Epithelial cell of esophagus (primary cell): ENCODE results near the gene ZNF12.
"Not testable (repeated sequence)": the region's sequence is repeated elsewhere in the genome, so short reads cannot be mapped to it uniquely, and the experiment has no call there.

Source experiments
- DNase-seq: peaks from one replicate; pipeline ENCODE4 v3.0.0; 2010; ENCODE audit warnings: low read depth
- H3K4me3 ChIP-seq: 2 replicates; pipeline ENCODE4 v1.5.1; 2011; ENCODE audit warnings: mild to moderate bottlenecking, low read length, control low read depth
- TF ChIP-seq, protein P1 (sequence below): IDR thresholded peaks from 2 replicates; pipeline ENCODE4 v1.5.1; 2011; ENCODE audit warnings: low read depth, mild to moderate bottlenecking, low read length, control low read depth, inconsistent platforms; ENCODE audit not compliant: insufficient read depth; ENCODE audit errors: missing control alignments

Gene ZNF12

DNA sequence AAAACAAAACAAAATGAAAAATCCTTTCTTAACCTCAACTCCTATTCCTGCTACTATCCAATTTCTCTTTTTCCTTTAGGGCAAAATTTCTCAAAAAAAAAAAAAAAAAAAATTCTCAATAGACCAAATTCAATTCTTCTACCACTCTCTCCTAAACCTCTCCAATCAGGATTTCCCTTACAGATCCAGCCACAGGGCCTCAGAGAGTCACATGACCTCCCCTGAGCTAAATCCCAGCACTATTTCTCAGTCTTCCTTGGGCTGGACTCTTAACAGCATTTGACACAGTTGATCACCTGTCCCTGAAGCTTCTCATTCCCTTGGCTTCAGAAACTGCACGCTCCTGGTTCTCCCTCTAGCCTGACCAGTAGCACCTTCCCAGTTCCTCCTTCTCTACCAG, 4.9 kb downstream of the ZNF12 start:
- no peak for DNase-seq
- TF ChIP-seq, protein P1, sequence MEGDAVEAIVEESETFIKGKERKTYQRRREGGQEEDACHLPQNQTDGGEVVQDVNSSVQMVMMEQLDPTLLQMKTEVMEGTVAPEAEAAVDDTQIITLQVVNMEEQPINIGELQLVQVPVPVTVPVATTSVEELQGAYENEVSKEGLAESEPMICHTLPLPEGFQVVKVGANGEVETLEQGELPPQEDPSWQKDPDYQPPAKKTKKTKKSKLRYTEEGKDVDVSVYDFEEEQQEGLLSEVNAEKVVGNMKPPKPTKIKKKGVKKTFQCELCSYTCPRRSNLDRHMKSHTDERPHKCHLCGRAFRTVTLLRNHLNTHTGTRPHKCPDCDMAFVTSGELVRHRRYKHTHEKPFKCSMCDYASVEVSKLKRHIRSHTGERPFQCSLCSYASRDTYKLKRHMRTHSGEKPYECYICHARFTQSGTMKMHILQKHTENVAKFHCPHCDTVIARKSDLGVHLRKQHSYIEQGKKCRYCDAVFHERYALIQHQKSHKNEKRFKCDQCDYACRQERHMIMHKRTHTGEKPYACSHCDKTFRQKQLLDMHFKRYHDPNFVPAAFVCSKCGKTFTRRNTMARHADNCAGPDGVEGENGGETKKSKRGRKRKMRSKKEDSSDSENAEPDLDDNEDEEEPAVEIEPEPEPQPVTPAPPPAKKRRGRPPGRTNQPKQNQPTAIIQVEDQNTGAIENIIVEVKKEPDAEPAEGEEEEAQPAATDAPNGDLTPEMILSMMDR, result no peak
- no peak overlapping the region for H3K4me3 ChIP-seq

DNA sequence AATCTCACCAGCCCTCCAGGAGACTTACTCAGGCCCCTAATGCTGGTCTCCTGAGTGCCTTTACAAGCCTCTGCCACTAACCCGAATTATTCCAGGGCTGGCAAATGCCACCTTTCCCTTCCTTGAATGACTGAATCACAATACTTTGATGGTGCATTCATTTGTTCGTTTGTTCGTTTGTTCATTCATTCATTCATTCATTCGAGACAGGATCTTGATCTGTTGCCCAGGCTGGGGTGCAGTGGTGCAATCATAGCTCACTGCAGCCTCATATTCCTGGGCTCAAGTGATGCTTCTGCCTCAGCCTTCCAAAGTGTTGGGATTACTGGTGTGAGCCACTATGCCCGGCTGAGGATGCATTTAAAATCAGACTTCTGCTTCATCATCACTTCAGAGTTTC, 6.0 kb downstream of the ZNF12 start:
- H3K4me3 ChIP-seq, result no peak overlapping the region
- DNase-seq, result no peak
- TF ChIP-seq, protein P1, result no peak

DNA sequence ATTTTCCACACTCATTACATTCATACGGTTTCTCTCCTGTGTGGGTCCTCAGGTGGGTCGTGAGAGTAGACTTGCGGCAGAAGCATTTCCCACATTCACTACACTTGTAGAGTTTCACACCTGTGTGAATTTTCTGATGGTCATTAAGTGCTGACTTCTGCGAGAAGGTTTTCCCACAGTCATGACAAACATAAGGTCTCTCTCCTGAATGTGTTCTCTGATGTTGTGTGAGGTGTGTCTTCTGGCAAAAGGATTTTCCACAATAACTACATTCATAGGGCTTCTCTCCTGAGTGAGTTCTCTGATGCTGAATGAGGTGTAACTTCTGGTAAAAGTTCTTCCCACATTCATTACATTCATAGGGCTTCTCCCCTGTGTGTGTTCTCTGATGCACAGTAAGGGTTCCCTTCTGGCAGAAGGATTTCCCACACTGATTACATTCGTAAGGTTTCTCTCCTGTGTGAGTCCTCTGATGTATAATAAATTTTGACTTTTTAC, 15.1 kb downstream of the ZNF12 start:
- no peak overlapping the region for H3K4me3 ChIP-seq
- peak; percentile 15 for DNase-seq
- TF ChIP-seq, protein P1, result no peak

DNA sequence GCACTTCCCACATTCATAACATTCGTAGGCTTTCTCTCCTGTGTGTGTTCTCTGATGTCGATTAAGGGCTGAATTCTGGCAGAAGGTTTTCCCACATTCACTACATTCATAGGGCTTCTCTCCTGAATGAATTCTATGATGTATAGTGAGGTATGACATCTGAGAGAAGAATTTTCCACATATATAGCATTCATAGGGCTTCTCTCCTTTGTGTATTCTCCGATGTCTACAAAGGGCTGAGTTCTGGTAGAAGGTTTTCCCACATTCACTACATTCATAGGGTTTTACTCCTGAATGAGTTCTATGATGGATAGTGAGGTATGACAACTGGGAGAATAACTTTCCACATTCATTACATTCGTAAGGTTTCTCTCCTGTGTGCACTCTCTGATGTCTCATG, 15.6 kb downstream of the ZNF12 start:
- TF ChIP-seq, protein P1, result no peak
- H3K4me3 ChIP-seq, result no peak overlapping the region
- no peak for DNase-seq

DNA sequence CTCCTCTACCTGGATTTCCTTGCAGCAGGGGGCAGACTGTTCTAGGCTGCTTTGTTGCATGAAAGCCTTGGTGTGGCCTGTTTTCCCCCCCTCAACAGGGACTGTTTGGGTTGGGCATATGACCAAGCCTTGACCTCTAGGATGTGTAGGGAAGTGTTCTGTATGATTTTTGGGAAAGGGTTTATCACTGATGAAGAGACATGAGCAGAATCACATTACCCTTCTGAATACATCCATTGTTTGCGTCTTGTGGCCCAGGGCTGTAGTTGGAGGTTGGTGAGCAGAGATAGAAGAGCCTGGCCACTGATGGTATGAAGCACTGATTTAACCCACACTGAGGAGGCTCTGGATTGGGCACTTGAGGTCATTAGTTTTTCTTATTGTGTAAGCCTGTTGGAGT, 26.6 kb downstream of the ZNF12 start:
- DNase-seq, result no peak
- TF ChIP-seq, protein P1, result no peak
- H3K4me3 ChIP-seq, result no peak overlapping the region

DNA sequence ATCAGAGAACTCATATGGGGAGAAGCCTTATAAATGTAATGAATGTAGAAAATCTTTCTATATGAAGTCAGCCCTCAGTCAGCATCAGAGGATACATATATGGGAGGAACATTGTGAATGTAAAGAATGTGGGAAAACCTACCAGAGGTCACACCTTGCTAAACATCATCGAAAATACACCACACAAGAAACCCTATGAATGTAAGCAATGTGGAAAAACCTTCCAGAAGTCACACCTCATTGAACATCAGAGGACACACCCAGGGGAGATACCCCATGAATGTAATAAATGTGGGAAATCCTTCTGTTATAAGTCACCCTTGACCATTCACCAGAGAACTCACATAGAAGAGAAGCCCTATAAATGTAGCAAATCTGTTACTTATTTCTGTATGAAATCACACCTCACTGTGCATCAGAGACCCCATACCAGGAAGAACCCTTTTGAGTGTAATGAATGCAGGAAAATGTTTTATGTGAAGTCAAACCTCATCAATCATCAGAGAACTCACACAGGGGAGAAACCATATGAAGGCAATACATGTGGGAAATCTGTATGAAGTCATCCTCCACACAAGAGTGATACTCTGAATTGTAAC, 30.8 kb downstream of the ZNF12 start:
- no peak overlapping the region for H3K4me3 ChIP-seq
- DNase-seq, result no peak
- TF ChIP-seq, protein P1, result no peak

DNA sequence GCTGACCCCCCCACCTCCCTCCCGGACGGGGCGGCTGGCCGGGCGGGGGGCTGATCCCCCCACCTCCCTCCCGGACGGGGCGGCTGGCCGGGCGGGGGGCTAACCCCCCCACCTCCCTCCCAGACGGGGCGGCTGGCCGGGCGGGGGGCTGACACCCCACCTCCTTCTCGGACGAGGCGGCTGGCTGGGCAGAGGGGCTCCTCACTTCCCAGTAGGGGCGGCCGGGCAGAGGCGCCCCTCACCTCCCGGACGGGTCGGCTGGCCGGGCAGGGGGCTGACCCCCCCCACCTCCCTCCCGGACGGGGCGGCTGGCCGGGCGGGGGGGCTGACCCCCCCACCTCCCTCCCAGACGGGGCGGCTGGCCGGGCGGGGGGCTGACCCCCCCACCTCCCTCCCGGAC, 35.9 kb downstream of the ZNF12 start:
- not testable (repeated sequence) for DNase-seq, H3K4me3 ChIP-seq
